Uterus (tissue), 4 donors: ENCODE measurements around the gene CCND1. TPM values are rescaled to one million over a fixed set of nuclear protein-coding genes. Genes with fewer than 3 reads are reported as not detected.

ENCODE experiments used
- DNase-seq, 2 donors: peaks; one replicate each; pipeline ENCODE4 v3.0.0-alpha.2; 2019 to 2020
- H3K27ac ChIP-seq, 2 donors: fragments of 200-600 bp; sonication (generic); 1 replicate in 1 of 2; 2 replicates in 1 of 2; pipeline ENCODE4 v1.5.1; 2016 to 2018
- H3K27me3 ChIP-seq, 2 donors: fragments of 200-600 bp; sonication (generic); one replicate each; pipeline ENCODE4 v1.5.1; 2018 to 2019; ENCODE audit warnings: control low read depth in 1 of 2
- H3K36me3 ChIP-seq, 2 donors: fragments of 200-600 bp; sonication (generic); one replicate each; pipeline ENCODE4 v1.5.1; 2019; ENCODE audit warnings: control low read depth in 1 of 2
- H3K4me1 ChIP-seq, 2 donors: fragments of 200-600 bp; sonication (generic); one replicate each; pipeline ENCODE4 v1.5.1; 2018 to 2019; ENCODE audit warnings: control low read depth in 1 of 2
- H3K4me3 ChIP-seq, 2 donors: fragments of 200-600 bp; sonication (generic); 1 replicate in 1 of 2; 2 replicates in 1 of 2; pipeline ENCODE4 v1.5.1; 2018 to 2019; ENCODE audit warnings: mild to moderate bottlenecking in 1 of 2
- H3K9me3 ChIP-seq, 2 donors: fragments of 200-600 bp; sonication (generic); one replicate each; pipeline ENCODE4 v1.5.1; 2019; ENCODE audit warnings: control low read depth in 1 of 2
- POLR2A ChIP-seq, 2 donors: fragments of 450-650 bp; IDR thresholded peaks; one replicate each; pipeline ENCODE4 v1.6.1; 2016; ENCODE audit warnings: antibody characterized with exemption in 2 of 2, mild to moderate bottlenecking in 1 of 2, moderate library complexity in 1 of 2
- intact Hi-C: fragments of 100-400 bp; cut with DNase I; formaldehyde crosslinking; loops from one replicate; pipeline ENCODE4 v1.15.1; 2023; ENCODE audit warnings: low total_unique reads
- total RNA-seq, 4 donors: library from RNA; depleted of rRNA in 3 of 4; stranded (reverse); fragments of >200 nt in 3 of 4; gene quantifications; one replicate each; pipeline versions ENCODE4 v1.1.0 to v1.2.4, GENCODE V29; 2014 to 2023
- TF ChIP-seq, protein P1 (sequence below), 4 experiments: fragments of 200-600 bp in 2 of 4; fragments of 450-650 bp in 2 of 4; sonication (generic) in 2 of 4; IDR thresholded peaks; one replicate each; pipeline ENCODE4 v1.5.1; 2016 to 2019; ENCODE audit warnings: antibody characterized with exemption in 4 of 4, mild to moderate bottlenecking in 2 of 4, moderate library complexity in 1 of 4
- donor health status: DM: yes; HTN: yes; CAD: no.

Gene CCND1
- total RNA-seq, 4 donors from 2014 or later: 2.9 to 96.5 (median 20.5) TPM

- Histone ChIP-seq H3K9me3 (no peaks in the 10 kb centered on the region), H3K27ac (no peak overlapping the region), H3K27me3 (peaks cover 0 to 39% of the 10 kb centered on the region in 2 donors), H3K4me3 (no peak overlapping the region), H3K4me1 (peaks cover 0 to 17% of the 10 kb centered on the region in 2 donors), H3K36me3 (no peaks in the 10 kb centered on the region)
- DNase-seq: no peak
- intact Hi-C loops: no loop called here
- no peak for TF ChIP-seq POLR2A (IDR thresholded peaks at IDR 0.05)
- TF ChIP-seq, protein P1, sequence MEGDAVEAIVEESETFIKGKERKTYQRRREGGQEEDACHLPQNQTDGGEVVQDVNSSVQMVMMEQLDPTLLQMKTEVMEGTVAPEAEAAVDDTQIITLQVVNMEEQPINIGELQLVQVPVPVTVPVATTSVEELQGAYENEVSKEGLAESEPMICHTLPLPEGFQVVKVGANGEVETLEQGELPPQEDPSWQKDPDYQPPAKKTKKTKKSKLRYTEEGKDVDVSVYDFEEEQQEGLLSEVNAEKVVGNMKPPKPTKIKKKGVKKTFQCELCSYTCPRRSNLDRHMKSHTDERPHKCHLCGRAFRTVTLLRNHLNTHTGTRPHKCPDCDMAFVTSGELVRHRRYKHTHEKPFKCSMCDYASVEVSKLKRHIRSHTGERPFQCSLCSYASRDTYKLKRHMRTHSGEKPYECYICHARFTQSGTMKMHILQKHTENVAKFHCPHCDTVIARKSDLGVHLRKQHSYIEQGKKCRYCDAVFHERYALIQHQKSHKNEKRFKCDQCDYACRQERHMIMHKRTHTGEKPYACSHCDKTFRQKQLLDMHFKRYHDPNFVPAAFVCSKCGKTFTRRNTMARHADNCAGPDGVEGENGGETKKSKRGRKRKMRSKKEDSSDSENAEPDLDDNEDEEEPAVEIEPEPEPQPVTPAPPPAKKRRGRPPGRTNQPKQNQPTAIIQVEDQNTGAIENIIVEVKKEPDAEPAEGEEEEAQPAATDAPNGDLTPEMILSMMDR (IDR thresholded peaks at IDR 0.05): no peak
Observed at GRCh38 chr11:69700278-69701140, 59.6 kb downstream of the CCND1 start.

- Histone ChIP-seq H3K27me3 (peaks cover 0 to 39% of the 10 kb centered on the region in 2 donors), H3K36me3 (no peaks in the 10 kb centered on the region), H3K4me3 (no peak overlapping the region), H3K9me3 (no peaks in the 10 kb centered on the region), H3K27ac (no peak overlapping the region), H3K4me1 (peaks cover 0 to 17% of the 10 kb centered on the region in 2 donors)
- intact Hi-C loops: no loop called here
- TF ChIP-seq POLR2A (IDR thresholded peaks at IDR 0.05): no peak
- TF ChIP-seq, protein P1 (IDR thresholded peaks at IDR 0.05): no peak
- no peak for DNase-seq
Observed at GRCh38 chr11:69702239-69702691, 61.3 kb downstream of the CCND1 start.

DNA sequence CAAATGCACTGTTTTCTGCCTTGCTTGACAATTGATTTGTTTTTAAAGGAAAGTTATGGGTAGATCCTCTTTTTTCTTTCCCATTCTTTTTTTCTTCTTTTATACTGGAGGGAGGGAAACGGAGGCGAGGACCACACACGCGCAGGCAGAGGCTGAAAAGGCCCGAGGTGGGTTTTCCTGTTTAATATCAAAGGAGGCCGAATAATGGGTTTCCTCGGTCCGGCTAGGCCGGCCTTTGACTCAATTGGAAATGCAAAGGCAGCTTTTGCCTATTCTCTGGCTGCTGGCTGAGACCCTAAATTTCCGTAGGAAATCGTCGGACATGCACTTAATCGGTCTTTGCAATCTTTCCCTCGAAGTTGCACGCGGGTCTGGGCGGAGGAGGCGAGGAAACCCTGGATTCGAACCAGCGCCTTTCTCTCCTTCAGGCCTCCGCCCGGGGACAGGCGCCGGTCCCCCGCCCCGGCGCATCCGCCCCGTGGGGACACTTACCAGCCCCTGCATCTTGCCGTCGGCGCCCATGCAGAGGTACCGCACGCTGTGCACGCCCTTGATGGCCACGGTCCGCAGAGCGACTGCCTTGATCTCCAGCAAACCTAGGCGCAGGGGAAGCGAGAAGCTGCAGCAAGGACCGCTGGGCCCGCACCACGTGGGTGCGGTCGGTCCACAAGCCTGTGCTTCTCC is 62.0 kb downstream of the CCND1 start:
- Histone ChIP-seq H3K9me3 (no peaks in the 10 kb centered on the region), H3K4me1 (peaks cover 0 to 17% of the 10 kb centered on the region in 2 donors), H3K36me3 (no peaks in the 10 kb centered on the region), H3K4me3 (no peak overlapping the region), H3K27me3 (peaks cover 0 to 39% of the 10 kb centered on the region in 2 donors), H3K27ac (no peak overlapping the region)
- intact Hi-C loops: no loop called here
- DNase-seq: no peak
- no peak for TF ChIP-seq POLR2A (IDR thresholded peaks at IDR 0.05)
- TF ChIP-seq, protein P1 (IDR thresholded peaks at IDR 0.05): no peak

GRCh38 chr11:69703453-69703767 is 62.5 kb downstream of the CCND1 start:
- peaks cover 0 to 17% of the 10 kb centered on the region in 2 donors for H3K4me1 ChIP-seq
- H3K27me3 ChIP-seq: peaks cover 0 to 39% of the 10 kb centered on the region in 2 donors
- TF ChIP-seq, protein P1 (IDR thresholded peaks at IDR 0.05): no peak
- no peak for TF ChIP-seq POLR2A (IDR thresholded peaks at IDR 0.05)
- no peak for DNase-seq
- intact Hi-C loops: no loop called here
- no peak overlapping the region for H3K4me3 ChIP-seq
- no peaks in the 10 kb centered on the region for H3K36me3 ChIP-seq
- no peak overlapping the region for H3K27ac ChIP-seq
- H3K9me3 ChIP-seq: no peaks in the 10 kb centered on the region

Other genes starting within 250 kb of the CCND1 start
- gene LINC01488, start 159.5 kb upstream of the CCND1 start, total RNA-seq: not detected
- 10 to 100 TPM in 2 of 4 donors, 1 to 10 TPM in 2; 4.1 to 30.7 (median 17.4) TPM for gene LTO1, start 34.2 kb downstream of the CCND1 start, total RNA-seq
- gene FGF19, start 62.9 kb downstream of the CCND1 start, total RNA-seq: under 1 TPM in 1 of 4 donors, not detected in 3; 0.97 TPM
- not detected for gene FGF4, start 134.2 kb downstream of the CCND1 start, total RNA-seq
- gene FGF3, start 178.3 kb downstream of the CCND1 start, total RNA-seq: not detected